Measurements from ENCODE around the gene CCND2.
A peak's percentile ranks its signal among the peaks of the same experiment; 100 is the strongest.
"Not testable (repeated sequence)": the region's sequence is repeated elsewhere in the genome, so short reads cannot be mapped to it uniquely, and the experiment has no call there.

The CCND2 gene

DNA sequence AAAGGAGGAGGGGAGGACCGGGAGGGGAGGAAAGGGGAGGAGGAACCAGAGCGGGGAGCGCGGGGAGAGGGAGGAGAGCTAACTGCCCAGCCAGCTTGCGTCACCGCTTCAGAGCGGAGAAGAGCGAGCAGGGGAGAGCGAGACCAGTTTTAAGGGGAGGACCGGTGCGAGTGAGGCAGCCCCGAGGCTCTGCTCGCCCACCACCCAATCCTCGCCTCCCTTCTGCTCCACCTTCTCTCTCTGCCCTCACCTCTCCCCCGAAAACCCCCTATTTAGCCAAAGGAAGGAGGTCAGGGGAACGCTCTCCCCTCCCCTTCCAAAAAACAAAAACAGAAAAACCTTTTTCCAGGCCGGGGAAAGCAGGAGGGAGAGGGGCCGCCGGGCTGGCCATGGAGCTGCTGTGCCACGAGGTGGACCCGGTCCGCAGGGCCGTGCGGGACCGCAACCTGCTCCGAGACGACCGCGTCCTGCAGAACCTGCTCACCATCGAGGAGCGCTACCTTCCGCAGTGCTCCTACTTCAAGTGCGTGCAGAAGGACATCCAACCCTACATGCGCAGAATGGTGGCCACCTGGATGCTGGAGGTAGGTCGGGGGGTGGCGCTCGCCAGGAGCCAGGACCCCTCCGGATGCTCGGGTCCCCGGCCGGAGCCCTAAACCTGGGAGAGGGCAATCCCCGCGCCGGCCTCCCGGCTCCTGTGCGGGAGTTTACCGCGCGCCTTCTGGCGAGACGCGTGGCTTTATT, at the start of gene CCND2:
CCND2 (plus strand) TSS at position 111 of the 744 bp plus-strand sequence; CDS start at position 390, 279 bp downstream.
- DNase-seq = peak; percentile 67 to 68

DNA sequence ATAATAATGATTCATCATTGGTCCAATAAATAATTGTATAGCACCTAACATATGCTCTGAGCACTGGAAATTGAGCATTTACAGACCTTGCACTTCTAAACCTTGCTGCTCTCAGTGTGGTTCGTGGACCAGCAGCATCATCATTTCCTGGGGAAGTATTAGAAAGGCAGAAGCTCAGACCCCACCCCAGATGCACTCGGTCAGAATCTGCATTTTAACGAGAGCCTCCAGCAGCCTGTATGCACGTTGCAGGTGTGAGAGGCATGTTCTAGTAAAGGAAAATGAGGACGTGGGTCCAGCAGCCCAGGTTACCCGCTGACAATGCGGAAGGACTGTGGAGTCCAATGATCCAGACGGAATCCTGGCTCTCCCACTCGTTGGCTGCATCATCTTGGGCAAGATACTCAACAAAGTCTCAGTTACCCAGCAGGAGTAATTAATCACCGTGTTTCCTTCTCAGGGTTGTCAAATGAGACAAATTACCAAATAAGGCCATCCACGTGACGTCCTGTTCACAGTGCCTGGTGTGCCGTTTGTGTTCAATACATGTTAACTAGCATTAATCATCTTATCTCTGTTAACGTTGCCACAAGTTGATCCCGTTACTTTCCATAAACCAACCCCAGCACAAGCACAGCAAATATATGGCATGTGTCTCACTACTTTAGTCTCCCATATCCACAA, 49.2 kb upstream of the CCND2 start:
- DNase-seq = no peak

DNA sequence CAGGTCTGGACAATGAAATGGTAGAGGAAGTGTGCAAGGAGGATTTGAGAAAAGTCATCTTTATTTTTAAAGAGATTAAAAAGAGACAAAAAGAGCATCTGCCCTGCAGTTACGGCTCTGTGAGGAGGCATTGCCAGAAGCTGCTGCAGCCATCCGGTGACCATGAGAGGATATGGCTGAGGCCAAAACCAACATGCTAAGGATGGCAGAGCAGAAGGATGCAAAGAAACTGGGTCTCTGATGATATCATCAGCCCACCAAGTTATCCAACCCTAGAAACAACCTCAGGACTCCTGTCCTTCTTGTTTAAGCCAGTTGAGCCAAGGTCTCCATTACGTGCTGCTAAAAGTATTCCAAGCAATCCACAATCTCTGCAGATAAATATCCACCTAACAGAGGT, 48.0 kb upstream of the CCND2 start:
- DNase-seq = no peak

DNA sequence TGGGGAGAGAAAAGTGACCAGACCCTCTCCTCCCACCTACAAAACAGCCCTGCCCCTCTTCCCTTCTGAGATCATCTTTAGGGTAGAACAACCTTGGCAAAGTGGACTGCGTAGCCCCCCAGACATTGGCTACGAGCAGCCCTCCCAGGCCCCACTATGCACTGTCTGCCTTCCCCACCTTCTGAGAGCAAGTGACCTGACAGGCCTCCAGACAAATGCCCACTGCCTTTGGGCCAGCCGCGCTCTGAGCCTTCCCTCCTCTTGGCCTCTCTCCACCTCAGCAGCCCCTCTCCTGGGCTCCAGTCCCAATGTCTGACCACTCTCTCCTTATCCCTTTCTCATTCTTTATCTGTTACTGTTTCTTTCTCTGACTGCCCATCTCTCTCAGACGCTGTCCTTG, 46.5 kb upstream of the CCND2 start:
- no peak for DNase-seq

DNA sequence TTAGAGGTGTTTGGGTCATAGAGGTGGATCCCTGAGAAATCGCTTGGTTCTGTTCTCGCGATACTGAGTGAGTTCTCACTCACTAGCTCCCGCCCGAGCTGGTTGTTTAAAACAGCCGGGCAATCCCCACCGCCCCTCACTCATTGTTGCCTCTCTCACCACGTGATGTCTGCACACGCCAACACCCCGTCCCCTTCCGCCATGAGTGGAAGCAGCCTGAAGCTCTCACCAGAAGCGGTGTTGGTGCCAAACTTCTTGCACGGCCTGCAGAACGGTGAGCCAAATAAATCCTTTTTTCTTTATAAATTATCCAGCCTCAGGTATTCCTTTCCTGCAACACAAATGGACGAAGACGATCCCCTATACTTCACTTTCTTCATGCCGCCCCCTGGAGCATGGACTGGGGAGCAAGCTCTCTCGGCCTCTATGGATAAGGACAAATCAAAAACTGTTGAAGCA, 45.4 kb upstream of the CCND2 start:
- DNase-seq = no peak

DNA sequence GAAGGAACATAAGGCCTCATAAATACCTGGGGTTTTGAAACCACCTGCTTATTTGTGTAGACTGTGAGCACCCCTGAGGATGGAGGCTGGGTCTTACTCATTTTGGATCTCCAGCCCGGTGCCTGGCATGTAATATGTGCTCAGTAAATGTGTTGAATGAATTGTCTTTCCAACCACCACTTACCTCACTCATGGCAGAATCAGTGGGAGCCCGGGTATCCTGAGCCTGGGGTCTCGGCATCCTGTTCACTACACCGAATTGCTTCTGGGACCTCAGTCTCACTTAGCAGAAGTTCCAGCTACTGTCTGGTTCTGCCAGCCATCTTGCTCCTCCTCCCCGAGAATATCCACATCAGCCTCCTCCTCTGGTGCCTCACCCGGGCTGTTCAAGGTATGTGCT, 43.0 kb upstream of the CCND2 start:
- DNase-seq = no peak

DNA sequence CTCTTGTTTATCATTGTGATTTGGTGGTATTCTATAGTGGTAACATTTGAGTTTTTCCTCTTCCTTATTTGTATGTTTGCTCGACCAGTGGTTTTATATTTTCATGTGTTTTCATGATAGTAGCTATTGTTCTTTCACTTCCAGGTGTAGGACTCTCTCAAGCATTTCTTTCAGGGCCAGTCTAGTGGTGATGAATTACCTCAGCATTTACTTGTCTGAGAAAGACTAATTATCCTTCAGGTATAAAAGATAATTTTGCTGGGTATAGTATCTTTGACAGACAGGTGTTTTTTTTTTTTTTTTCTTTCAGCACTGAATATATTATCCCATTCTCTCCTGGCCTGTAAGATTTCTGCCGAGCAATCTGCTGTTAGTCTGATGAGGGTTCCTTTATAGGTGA, 35.0 kb upstream of the CCND2 start:
- no peak for DNase-seq

DNA sequence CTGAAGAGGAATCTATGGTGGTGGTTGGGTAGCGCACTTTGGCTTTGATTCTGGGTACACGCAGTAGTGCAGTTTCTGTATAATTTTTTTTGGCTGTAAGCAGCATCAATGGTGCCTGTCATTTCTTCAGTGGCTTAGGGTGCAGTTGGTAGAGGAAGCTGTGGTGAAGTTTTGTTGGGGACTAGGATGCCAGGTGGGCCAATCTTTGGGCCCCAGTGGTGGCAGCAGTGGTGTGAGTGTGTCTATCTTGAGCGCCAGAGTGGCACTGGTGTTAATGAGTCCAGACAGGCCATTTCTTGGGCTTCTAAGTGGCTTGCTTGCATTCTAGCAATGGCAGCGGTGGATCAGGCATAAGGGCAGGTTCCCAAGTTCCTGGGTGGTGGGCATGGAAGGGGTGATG, 33.8 kb upstream of the CCND2 start:
- DNase-seq = no peak

DNA sequence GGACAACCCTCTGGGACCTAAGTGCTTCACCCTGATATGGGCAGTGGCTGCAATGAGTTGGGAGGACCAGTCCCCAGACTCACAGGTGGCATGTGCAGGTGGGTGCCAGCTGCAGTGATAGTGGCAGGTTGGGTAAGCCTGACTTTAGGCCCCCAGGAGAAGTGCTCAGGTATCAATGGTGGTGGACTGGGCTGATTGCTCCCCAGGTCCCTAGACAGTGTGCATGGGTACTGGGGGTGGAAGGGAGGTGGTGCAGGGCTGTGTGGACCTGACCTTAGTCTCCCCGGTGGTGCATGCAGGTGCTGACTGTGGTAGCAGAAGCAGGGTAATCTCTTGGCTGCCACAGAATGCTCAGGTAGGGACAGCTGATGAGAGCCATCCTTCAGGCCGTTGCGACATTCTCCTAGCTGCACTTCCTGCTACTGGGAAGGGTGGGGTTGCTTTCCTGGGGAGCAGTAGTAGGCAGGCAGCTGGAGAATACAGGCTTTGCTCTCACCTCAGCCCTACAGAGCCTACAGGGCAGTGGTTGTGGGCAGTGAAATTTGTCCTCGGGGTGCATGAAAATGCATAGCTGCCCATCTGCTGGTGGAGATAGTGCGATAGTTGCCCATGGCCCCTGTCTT, 33.3 kb upstream of the CCND2 start:
- no peak for DNase-seq

DNA sequence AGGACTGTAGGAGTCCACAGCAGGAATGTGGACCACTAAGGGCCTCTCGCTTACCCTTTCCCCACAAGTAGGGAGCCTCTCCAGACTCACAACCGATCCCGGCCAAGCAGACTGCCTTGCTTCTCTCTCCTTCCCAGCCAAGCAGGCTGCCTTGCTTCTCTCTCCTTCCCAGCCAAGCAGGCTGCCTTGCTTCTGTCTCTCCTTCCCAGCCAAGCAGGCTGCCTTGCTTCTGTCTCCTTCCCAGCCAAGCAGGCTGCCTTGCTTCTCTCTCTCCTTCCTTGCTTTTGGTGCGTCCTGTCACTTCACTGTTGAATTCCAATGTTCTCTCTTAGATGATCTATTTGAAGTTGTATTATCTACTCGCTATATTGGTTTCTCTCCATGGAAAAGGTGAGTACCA, 32.6 kb upstream of the CCND2 start:
- DNase-seq = no peak

DNA sequence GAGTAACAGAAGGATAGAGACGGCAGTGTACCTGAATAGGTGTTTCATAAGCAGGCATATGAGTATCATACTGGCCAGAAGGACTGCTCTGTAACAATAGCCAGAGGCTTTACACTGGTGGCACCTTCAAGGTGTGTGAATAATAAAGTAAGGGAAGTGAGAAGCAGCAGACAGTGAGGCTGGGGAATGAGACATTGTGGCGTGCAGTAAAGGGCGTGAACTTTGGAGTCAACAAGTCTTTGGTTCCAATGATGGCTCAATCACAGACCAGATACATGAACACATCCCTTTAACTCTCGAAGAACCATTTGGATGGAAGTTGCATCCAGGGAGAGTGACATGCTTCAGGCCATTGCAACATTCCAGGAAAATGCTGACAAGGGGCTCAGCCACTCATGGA, 32.0 kb upstream of the CCND2 start:
- no peak for DNase-seq

DNA sequence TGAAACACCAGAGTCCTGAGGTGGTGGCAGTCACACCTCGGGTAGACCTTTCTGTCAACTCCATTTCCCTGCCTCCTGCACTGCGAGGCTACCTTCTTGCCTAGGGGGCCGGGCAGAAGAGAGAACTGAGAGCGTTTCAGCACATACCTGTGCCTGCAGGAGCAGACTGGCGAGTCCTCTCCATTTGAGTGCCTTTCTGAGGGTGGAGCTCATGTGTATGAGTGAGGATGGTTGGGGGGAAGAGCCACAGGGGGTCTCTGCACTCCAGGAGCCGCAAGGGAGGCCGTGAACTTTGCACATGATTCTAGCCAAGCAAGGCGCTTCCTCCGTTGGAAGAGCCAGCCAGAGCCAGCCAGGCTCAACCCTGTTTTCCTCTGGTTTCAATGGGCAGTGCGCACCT, 31.0 kb upstream of the CCND2 start:
- no peak for DNase-seq

DNA sequence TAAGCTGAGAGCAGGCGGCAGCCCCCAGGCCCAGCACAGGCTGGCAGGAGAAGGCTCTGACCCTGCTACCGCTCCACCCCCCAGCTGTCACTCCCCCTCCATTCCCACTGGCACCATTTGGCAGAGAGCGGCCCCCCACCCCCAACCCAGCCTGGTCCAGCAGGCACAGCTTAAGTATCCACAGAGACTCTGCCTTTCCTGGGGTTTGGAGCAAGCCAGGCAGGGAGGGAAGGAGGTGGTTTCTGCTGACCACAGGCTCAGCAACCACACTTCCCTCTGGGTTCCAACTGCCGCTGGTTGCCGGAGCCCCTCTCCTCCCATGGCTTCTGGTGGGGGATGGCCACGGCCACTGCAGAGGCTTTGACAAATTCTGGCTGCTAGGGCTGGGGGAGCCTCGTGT, 30.5 kb upstream of the CCND2 start:
- no peak for DNase-seq

DNA sequence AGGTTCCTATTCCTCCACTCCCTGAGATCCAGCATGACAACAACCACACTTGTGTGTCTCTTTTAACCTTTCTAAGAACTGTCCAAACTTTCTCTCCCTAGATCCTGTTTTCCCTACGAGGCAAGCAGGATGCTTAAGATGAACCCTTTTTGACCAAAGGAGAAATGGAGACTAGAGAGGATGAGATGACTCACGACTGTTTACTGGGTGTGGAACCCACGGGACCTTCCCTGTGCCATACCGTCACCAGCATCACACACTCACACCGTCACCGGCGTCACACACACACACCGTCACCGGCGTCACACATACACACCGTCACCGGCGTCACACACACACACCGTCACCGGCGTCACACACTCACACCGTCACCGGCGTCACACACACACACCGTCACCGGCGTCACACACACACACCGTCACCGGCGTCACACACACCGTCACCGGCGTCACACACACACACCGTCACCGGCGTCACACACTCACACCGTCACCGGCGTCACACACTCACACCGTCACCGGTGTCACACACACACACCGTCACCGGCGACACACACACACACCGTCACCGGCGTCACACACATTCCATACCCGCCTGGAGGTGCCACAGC, 30.0 kb upstream of the CCND2 start:
- not testable (repeated sequence) for DNase-seq

DNA sequence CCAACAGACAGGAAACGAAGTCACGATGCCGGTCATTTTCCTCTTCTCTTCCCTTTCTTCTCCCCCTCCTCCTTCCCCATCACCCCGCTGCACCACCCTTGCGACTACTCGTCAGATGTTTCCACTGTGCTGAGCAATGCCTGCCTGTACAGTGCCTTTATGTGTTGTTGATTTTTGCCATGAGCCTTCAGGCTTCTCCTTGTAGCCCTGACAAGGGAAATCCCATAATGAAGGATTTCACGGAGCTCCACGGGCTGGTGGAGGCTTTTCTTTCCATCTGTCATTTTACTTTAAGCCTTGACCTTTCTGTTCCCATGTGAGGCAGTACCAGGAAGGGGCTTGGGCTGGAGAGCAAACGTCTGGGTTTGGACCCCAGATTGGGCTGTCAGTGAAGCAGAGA, 28.7 kb upstream of the CCND2 start:
- no peak for DNase-seq

DNA sequence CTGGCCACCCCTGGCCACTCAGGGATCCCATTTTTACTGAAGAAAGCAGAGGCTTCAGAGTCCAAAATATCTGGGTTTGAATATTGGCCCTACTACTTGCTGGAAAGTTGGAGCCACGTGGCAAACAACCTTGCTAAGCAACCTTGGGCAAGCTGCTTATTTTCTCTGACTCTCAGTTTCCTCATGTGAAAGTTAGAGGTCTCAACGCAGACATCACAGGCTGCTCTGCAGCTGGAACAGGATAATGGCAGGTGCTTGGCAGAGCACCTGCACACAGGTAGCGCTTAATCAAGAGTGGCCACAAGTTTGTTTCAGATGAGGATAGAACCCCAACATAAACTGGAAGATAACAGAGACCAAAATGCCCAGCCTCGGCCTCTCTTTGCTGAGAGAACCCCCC, 28.1 kb upstream of the CCND2 start:
- DNase-seq = no peak

DNA sequence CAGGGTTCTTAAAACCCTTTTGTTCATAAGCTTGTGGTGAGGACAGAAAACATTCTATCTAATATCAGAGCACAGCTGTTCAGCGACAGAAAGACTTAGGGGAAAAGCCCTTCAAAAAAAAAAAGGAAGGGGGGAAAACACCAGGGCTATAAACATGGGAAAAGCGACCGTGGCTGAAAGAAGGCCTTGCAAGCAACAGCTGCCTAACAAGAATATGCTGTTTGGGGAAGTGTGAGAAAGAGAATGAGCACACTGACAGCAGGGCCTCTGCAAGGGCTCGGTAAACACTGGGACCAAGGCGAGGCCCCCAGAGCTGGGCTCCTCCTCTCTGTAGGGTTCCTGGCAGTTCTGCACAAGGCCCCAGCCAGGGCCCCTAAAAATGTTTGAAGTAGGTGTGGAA, 27.4 kb upstream of the CCND2 start:
- no peak for DNase-seq

DNA sequence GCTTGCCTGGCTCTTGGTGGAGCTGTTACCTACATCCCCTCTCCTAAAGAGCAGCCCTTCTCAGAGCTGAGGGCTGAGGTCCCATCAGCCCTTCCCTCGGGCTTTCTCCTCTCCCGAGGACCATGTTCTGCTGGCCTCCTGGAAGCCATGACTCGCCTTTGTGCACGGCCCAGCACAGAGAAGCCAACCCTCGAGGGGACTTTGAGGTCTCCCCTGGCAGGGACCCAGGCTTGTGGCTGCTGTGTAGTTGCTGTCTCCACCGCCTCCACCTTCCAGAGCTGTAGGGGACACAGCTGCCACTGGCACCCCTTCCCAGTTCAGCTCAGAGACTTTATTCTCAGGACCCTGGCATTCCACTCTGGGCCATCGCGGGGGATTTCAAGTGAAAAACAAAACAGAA, 22.9 kb upstream of the CCND2 start:
- DNase-seq = no peak

DNA sequence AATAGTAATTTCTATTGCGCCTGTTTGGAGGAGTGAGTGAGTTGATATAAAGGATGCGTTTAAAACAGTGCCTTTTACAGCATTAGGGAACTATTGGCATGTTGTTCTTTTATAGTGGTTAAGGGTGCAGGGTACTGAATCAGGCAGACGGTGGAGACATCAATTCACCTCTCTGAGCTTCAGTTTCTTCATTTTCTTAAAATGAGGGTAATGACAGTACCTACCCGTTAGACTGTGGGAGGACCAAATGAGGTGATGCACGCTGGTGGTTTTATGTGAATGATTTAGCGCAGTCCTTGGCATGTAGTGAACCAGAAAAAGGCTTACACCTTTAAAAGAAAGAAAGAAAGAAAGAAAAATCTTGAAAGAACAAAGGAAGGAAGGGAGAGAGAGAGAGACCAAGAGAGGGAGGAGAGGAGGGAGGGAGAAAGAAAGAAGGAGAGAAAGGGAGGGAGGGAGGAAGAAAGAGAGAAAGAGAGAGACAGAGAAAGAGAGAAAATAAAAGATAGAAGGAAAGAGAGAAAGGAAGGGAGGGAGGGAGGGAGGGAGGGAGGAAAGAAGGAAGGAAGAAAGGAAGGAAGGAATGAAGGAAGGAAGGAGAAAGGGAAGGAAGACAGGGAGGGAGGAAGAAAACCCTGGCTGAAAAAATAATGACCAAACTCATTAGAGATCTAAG, 22.2 kb upstream of the CCND2 start:
- DNase-seq = peak in 1 of 2 donors; percentile 12

DNA sequence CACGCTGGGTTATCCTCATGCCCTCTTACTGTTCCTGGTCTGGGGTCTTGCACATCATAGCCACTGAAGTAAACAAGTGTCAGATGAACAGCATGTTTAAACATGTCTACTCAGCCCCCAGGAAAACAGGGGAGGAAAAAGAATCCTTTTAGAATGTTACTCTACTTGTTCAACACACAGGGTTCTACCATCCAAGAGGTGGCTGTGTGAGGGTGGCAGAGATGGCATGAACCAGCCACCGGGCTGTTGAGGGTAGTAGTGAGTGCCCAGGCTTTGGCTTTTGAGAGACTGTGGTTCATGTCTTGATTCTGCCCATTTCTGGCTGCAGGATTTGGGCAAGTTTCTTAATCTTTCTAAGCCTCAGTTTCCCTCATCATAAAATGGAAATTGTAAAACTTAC, 21.6 kb upstream of the CCND2 start:
- no peak for DNase-seq

DNA sequence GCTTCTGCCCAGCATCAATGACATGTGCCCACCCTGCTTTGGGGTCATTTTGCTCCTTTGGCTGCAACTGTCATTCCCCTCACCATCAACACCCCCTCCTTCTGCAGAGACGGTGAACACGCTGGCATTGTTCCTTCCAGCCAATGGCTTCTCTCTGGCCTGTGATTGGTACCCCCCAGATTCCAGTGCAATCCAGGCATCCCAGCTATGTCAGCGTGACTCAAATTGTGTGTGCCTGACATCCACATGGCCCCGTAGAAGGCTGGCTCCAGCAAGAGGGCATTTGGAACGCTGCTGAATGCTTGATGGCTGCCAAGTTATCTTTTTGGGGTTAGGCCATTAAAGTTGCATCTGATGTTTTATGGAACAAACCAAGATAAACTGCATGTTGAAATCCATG, 21.0 kb upstream of the CCND2 start:
- no peak for DNase-seq

DNA sequence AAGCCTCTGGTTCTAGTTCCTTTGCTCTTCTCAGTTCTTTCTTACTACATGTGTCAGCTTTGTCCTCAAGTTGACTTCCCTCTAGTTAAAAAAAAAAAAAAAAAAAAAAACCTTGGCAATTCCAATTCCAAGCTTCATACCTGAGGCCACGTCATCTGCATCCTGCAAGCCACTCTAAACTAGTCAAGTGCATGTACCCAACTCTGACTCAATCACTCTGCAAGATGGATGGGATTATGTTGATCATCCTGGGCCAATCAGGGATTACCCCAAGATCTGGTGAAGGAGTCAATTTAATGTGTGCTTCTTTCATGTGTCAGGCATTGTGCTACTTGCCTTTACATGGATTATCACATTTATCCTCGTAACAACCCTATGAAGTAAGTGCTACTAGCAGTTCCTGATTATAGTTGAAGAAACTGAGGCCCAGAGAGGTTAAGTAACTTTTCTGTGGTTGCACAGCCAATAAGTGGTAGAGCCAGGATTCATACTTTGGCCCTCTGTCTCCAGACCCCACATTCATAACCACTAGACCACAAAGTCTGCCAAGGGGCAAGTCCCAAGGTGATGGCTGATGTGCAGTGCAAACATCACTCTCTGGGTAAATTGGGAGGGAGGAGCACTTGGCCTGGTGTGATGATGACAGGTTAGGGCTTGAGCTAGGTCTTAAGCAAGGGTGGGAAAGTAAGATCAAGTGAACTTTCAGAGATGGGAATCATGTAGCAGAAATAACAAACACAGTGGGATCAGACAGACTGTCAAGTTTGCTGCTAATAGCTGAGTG, 17.3 kb upstream of the CCND2 start:
- no peak for DNase-seq
